Immature natural killer cell (primary cell): ENCODE data around the gene RACGAP1. TPM values are rescaled to one million over a fixed set of nuclear protein-coding genes. Genes with fewer than 3 reads are reported as not detected.

Experiments used
- DNase-seq, 3 donors: peaks; one replicate each; pipeline ENCODE4 v3.0.0; 2022; ENCODE audit warnings: mixed read lengths in 1 of 3
- H3K27ac Mint-ChIP-seq, 6 donors: one replicate each; pipeline ENCODE4 v1.8.0; 2020; ENCODE audit warnings: mixed read lengths in 6 of 6, mild to moderate bottlenecking in 5 of 6, inconsistent platforms in 4 of 6, moderate library complexity in 3 of 6
- H3K27me3 Mint-ChIP-seq, 3 donors: one replicate each; pipeline ENCODE4 v1.8.0; 2020 to 2021; ENCODE audit warnings: low read depth in 3 of 3, mild to moderate bottlenecking in 3 of 3, mixed read lengths in 3 of 3, moderate library complexity in 3 of 3, inconsistent platforms in 1 of 3
- H3K36me3 Mint-ChIP-seq, 3 donors: one replicate each; pipeline ENCODE4 v1.8.0; 2020; ENCODE audit warnings: mixed read lengths in 3 of 3, inconsistent platforms in 2 of 3, mild to moderate bottlenecking in 2 of 3
- H3K4me1 Mint-ChIP-seq, 2 donors: one replicate each; pipeline ENCODE4 v1.8.0; 2020; ENCODE audit warnings: inconsistent platforms in 2 of 2, mild to moderate bottlenecking in 2 of 2, mixed read lengths in 2 of 2, moderate library complexity in 1 of 2
- H3K4me3 Mint-ChIP-seq, 5 donors: one replicate each; pipeline ENCODE4 v1.8.0; 2020; ENCODE audit warnings: mild to moderate bottlenecking in 5 of 5, mixed read lengths in 5 of 5, inconsistent platforms in 3 of 5, moderate library complexity in 3 of 5
- H3K9me3 Mint-ChIP-seq, 6 donors: one replicate each; pipeline ENCODE4 v1.8.0; 2020; ENCODE audit warnings: mild to moderate bottlenecking in 6 of 6, mixed read lengths in 6 of 6, inconsistent platforms in 4 of 6, moderate library complexity in 3 of 6
- polyA plus RNA-seq, 3 donors: library from polyadenylated mRNA; unstranded; fragments of 300-500 nt; fragmentation: Illumina TruSeq; gene quantifications; one replicate each; pipeline ENCODE4 v1.2.3, GENCODE V29; 2021

The RACGAP1 gene
- 10 to 100 TPM; 11.6 to 20.9 (median 12.4) TPM for polyA plus RNA-seq

GRCh38 chr12:50025187-50026059 is at the start of gene RACGAP1:
Gene RACGAP1 (minus strand): TSS chr12:50025494. CDS start chr12:50016715, 8,779 bp downstream.
- H3K4me1 Mint-ChIP-seq, result peaks cover 17 to 21% of the 10 kb centered on the region in 2 donors
- DNase-seq, result peak; percentile 97 to 98 (median 98)
- peak within 1 kb of the TSS; percentile 92 to 99 (median 94) for H3K27ac Mint-ChIP-seq
- no peaks in the 10 kb centered on the region for H3K9me3 Mint-ChIP-seq
- peak within 1 kb of the TSS; percentile 95 to 100 (median 99) for H3K4me3 Mint-ChIP-seq
- H3K36me3 Mint-ChIP-seq, result no peaks in the 10 kb centered on the region
- peaks cover 5 to 8% (median 6%) of the 10 kb centered on the region in 3 donors for H3K27me3 Mint-ChIP-seq

- H3K36me3 Mint-ChIP-seq, result no peaks in the 10 kb centered on the region
- H3K4me3 Mint-ChIP-seq, result no peak overlapping the region
- peaks cover 2 to 11% (median 5%) of the 10 kb centered on the region in 3 donors for H3K27me3 Mint-ChIP-seq
- peaks cover 3 to 8% of the 10 kb centered on the region in 2 donors for H3K4me1 Mint-ChIP-seq
- no peaks in the 10 kb centered on the region for H3K9me3 Mint-ChIP-seq
- no peak for DNase-seq
- no peak overlapping the region for H3K27ac Mint-ChIP-seq
Measured at GRCh38 chr12:50073712-50074111, 48.4 kb upstream of the RACGAP1 start.

- Mint-ChIP-seq H3K4me1 (peaks cover 3 to 8% of the 10 kb centered on the region in 2 donors), H3K27me3 (peaks cover 2 to 11% (median 5%) of the 10 kb centered on the region in 3 donors), H3K27ac (no peak overlapping the region), H3K9me3 (no peaks in the 10 kb centered on the region), H3K4me3 (no peak overlapping the region), H3K36me3 (no peaks in the 10 kb centered on the region)
- no peak for DNase-seq
Measured at GRCh38 chr12:50073206-50073605, 47.9 kb upstream of the RACGAP1 start.

GRCh38 chr12:50072198-50072907 is 47.1 kb upstream of the RACGAP1 start:
- Mint-ChIP-seq H3K4me3 (no peak overlapping the region), H3K36me3 (no peaks in the 10 kb centered on the region), H3K9me3 (no peaks in the 10 kb centered on the region), H3K4me1 (peaks cover 3 to 8% of the 10 kb centered on the region in 2 donors), H3K27ac (no peak overlapping the region), H3K27me3 (peaks cover under 1 to 11% (median 3%) of the 10 kb centered on the region in 3 donors)
- DNase-seq, result no peak

- peaks cover 0 to 11% (median 2%) of the 10 kb centered on the region in 3 donors for H3K27me3 Mint-ChIP-seq
- peak; percentile 36 to 60 (median 47) for DNase-seq
- peaks cover 3 to 8% of the 10 kb centered on the region in 2 donors for H3K4me1 Mint-ChIP-seq
- H3K4me3 Mint-ChIP-seq, result peak overlapping the region in 1 of 5 donors; percentile 15
- H3K27ac Mint-ChIP-seq, result no peak overlapping the region
- no peaks in the 10 kb centered on the region for H3K36me3 Mint-ChIP-seq
- no peaks in the 10 kb centered on the region for H3K9me3 Mint-ChIP-seq
Measured at GRCh38 chr12:50070314-50071060, 45.2 kb upstream of the RACGAP1 start.

GRCh38 chr12:50069539-50069938 is 44.2 kb upstream of the RACGAP1 start:
- Mint-ChIP-seq H3K4me1 (peaks cover 3 to 8% of the 10 kb centered on the region in 2 donors), H3K4me3 (no peak overlapping the region), H3K27ac (no peak overlapping the region), H3K27me3 (peaks cover 0 to 12% (median 4%) of the 10 kb centered on the region in 3 donors), H3K36me3 (no peaks in the 10 kb centered on the region), H3K9me3 (no peaks in the 10 kb centered on the region)
- DNase-seq, result no peak

GRCh38 chr12:50069069-50069468 is 43.8 kb upstream of the RACGAP1 start:
- no peak overlapping the region for H3K4me3 Mint-ChIP-seq
- no peak for DNase-seq
- H3K9me3 Mint-ChIP-seq, result no peaks in the 10 kb centered on the region
- H3K4me1 Mint-ChIP-seq, result peaks cover 3 to 8% of the 10 kb centered on the region in 2 donors
- peaks cover 0 to 14% (median 4%) of the 10 kb centered on the region in 3 donors for H3K27me3 Mint-ChIP-seq
- no peaks in the 10 kb centered on the region for H3K36me3 Mint-ChIP-seq
- no peak overlapping the region for H3K27ac Mint-ChIP-seq

- no peaks in the 10 kb centered on the region for H3K9me3 Mint-ChIP-seq
- H3K27me3 Mint-ChIP-seq, result peaks cover 2 to 13% (median 4%) of the 10 kb centered on the region in 3 donors
- H3K36me3 Mint-ChIP-seq, result no peaks in the 10 kb centered on the region
- DNase-seq, result no peak
- H3K4me3 Mint-ChIP-seq, result no peak overlapping the region
- peaks cover 3 to 8% of the 10 kb centered on the region in 2 donors for H3K4me1 Mint-ChIP-seq
- H3K27ac Mint-ChIP-seq, result no peak overlapping the region
Measured at GRCh38 chr12:50066402-50066801, 41.1 kb upstream of the RACGAP1 start.

- peaks cover 2 to 15% (median 5%) of the 10 kb centered on the region in 3 donors for H3K27me3 Mint-ChIP-seq
- no peaks in the 10 kb centered on the region for H3K36me3 Mint-ChIP-seq
- H3K4me3 Mint-ChIP-seq, result no peak overlapping the region
- DNase-seq, result no peak
- H3K4me1 Mint-ChIP-seq, result peaks cover 3 to 8% of the 10 kb centered on the region in 2 donors
- no peak overlapping the region for H3K27ac Mint-ChIP-seq
- H3K9me3 Mint-ChIP-seq, result no peaks in the 10 kb centered on the region
Measured at GRCh38 chr12:50065726-50066310, 40.5 kb upstream of the RACGAP1 start.

- H3K4me1 Mint-ChIP-seq, result peaks cover 0 to 6% of the 10 kb centered on the region in 2 donors
- H3K9me3 Mint-ChIP-seq, result no peaks in the 10 kb centered on the region
- H3K4me3 Mint-ChIP-seq, result no peak overlapping the region
- H3K27ac Mint-ChIP-seq, result no peak overlapping the region
- H3K27me3 Mint-ChIP-seq, result peaks cover 4 to 14% (median 8%) of the 10 kb centered on the region in 3 donors
- H3K36me3 Mint-ChIP-seq, result no peaks in the 10 kb centered on the region
- no peak for DNase-seq
Measured at GRCh38 chr12:50062728-50063460, 37.6 kb upstream of the RACGAP1 start.

GRCh38 chr12:50061946-50062686 is 36.8 kb upstream of the RACGAP1 start:
- Mint-ChIP-seq H3K36me3 (no peaks in the 10 kb centered on the region), H3K9me3 (no peaks in the 10 kb centered on the region), H3K27ac (no peak overlapping the region)

GRCh38 chr12:50061171-50061570 is 35.9 kb upstream of the RACGAP1 start:
- DNase-seq, result no peak
- Mint-ChIP-seq H3K9me3 (no peaks in the 10 kb centered on the region), H3K36me3 (no peaks in the 10 kb centered on the region), H3K4me3 (no peak overlapping the region), H3K27ac (no peak overlapping the region), H3K27me3 (peaks cover 5 to 22% (median 8%) of the 10 kb centered on the region in 3 donors), H3K4me1 (peaks cover 12 to 14% of the 10 kb centered on the region in 2 donors)

More at GRCh38 chr12:50061946-50062686, 36.8 kb upstream of the RACGAP1 start:
- peaks cover 4 to 15% (median 8%) of the 10 kb centered on the region in 3 donors for H3K27me3 Mint-ChIP-seq
- peaks cover 2 to 7% of the 10 kb centered on the region in 2 donors for H3K4me1 Mint-ChIP-seq
- no peak for DNase-seq
- H3K4me3 Mint-ChIP-seq, result no peak overlapping the region
